DMS53 (cell line): Measurements from ENCODE around the gene PFKL.

Source experiments
- DNase-seq: peaks from one replicate; lab custom pipeline; 2025; lab: John Stamatoyannopoulos, UW

PFKL gene

GRCh38 chr21:44299458-44300261, at the start of gene PFKL:
TSS of gene PFKL (plus strand) at chr21:44300053. CDS start at chr21:44300106, 53 bp downstream.
- DNase-seq, result peak; percentile 81

- DNase-seq, result no peak
Measured at GRCh38 chr21:44253832-44254710, 45.8 kb upstream of the PFKL start.

- no peak for DNase-seq
Measured at GRCh38 chr21:44255511-44255981, 44.3 kb upstream of the PFKL start.

GRCh38 chr21:44258056-44258725, 41.7 kb upstream of the PFKL start:
- no peak for DNase-seq

- peak; percentile 20 for DNase-seq
Measured at GRCh38 chr21:44259082-44259705, 40.7 kb upstream of the PFKL start.

- DNase-seq, result no peak
Measured at GRCh38 chr21:44260066-44260465, 39.8 kb upstream of the PFKL start.

- DNase-seq, result no peak
Measured at GRCh38 chr21:44260791-44261631, 38.8 kb upstream of the PFKL start.

- DNase-seq, result no peak
Measured at GRCh38 chr21:44261675-44262295, 38.1 kb upstream of the PFKL start, which contains the start of gene DNMT3L. TSS of gene DNMT3L (minus strand) at chr21:44261897. CDS start at chr21:44261259, 638 bp downstream.

- no peak for DNase-seq
Measured at GRCh38 chr21:44262338-44263056, 37.4 kb upstream of the PFKL start.

GRCh38 chr21:44263221-44263760, 36.6 kb upstream of the PFKL start:
- no peak for DNase-seq

- no peak for DNase-seq
Measured at GRCh38 chr21:44263768-44264167, 36.1 kb upstream of the PFKL start.

- DNase-seq, result no peak
Measured at GRCh38 chr21:44265734-44266270, 34.1 kb upstream of the PFKL start.

- no peak for DNase-seq
Measured at GRCh38 chr21:44267655-44268142, 32.2 kb upstream of the PFKL start.

- DNase-seq, result no peak
Measured at GRCh38 chr21:44269090-44269489, 30.8 kb upstream of the PFKL start.

- no peak for DNase-seq
Measured at GRCh38 chr21:44271558-44272283, 28.1 kb upstream of the PFKL start.

- no peak for DNase-seq
Measured at GRCh38 chr21:44272284-44272858, 27.5 kb upstream of the PFKL start.

- no peak for DNase-seq
Measured at GRCh38 chr21:44273046-44273445, 26.8 kb upstream of the PFKL start.

- DNase-seq, result peak; percentile 48
Measured at GRCh38 chr21:44275041-44275440, 24.8 kb upstream of the PFKL start.
